HL-60 (cell line): Measurements from ENCODE around the gene ZCCHC24.

Experiments
- CTCF ChIP-seq: IDR thresholded peaks from one replicate; pipeline ENCODE4 v1.5.1; 2011; ENCODE audit warnings: low read length, control low read depth, inconsistent platforms; ENCODE audit not compliant: insufficient read depth
- POLR2AphosphoS5 ChIP-seq: IDR thresholded peaks from 2 replicates; pipeline ENCODE4 v1.6.1; 2012; ENCODE audit warnings: low read depth
- SPI1 ChIP-seq: IDR thresholded peaks from 2 replicates; pipeline ENCODE4 v1.6.1; 2012; ENCODE audit warnings: low read depth, mild to moderate bottlenecking, borderline replicate concordance

DNA sequence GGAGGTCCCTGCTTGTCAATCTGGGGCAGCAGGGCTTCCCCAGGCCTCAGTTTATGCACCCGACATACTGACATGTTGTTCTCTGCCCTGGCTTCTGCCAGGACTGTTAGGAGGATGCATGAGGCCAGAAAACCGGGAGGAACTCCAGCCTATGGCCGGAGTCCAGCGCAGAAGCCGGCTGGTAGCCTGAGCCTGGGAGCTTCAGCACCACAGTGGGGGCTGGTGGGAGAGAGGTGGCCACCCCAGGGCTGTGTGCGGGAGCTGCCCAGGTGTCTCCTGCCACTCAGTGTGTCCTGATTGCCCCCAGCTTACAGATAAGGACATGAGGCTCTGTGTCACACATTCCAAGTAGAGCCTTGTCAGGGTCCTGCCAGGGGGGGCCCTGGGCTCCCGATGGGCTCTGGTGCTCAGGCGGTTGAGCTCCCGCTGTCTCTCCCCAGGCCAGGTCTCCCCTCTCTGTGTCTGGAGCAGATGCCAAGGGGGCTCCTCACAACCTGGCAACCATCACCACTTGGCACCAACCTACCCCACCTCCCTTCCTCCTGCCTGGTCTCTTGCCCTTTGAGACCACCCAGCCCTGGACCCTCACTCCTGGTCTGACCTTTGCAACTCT, 65.8 kb downstream of the ZCCHC24 start:
- TF ChIP-seq SPI1 (no peak), POLR2AphosphoS5 (no peak), CTCF (no peak)
